ENCODE measurements around the gene LRG1. TPM values are rescaled to one million over a fixed set of nuclear protein-coding genes. Genes with fewer than 3 reads are reported as not detected.

The LRG1 gene
- total and polyA plus RNA-seq, 2 experiments from 2014 or later: 6.3 to 9.8 TPM

DNA sequence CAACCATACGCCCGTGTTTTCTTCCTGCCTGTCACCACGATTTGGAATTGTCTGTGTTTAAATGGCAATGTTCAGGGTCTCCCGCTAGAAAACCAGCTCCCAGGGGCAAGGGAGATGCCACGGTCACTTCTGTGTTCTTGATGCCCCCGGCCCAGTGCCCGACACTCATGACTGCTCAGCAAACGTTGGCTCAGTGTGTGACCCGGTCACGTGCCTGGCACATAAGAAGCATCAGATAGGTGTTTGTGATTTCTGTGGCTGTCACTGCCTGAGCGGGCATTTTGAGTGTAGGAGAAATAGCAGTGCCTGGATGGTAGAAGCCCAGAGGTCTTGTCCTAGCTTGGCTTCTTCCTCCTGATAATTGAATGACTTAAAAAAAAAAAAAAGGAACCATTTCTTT lies 52.3 kb downstream of the LRG1 start:
- Histone ChIP-seq H3K4me2 (no peak overlapping the region), H3K79me2 (no peaks in the 10 kb centered on the region), H3K9me3 (ENCODE audit: low read depth) (no peaks in the 10 kb centered on the region), H3K9me2 (replicated peaks; ENCODE audit: insufficient read depth) (no peaks in the 10 kb centered on the region), H3K4me1 (ENCODE audit: insufficient read depth) (no peaks in the 10 kb centered on the region), H2AFZ (no peak overlapping the region), H4K20me1 (ENCODE audit: insufficient read depth, poor library complexity, severe bottlenecking) (no peaks in the 10 kb centered on the region), H3K4me3 (no peak overlapping the region), H3K27me3 (no peaks in the 10 kb centered on the region), H3K36me3 (replicated peaks; ENCODE audit: insufficient read depth, low read depth) (no peaks in the 10 kb centered on the region), H3K27ac (no peak overlapping the region)
- WGBS (ENCODE audit: low lambda C conversion rate, missing lambda C conversion rate): 96% methylated on average over 11 of the region's 11 CpGs
- DNase-seq (ENCODE audit: low spot score): no peak
- TF ChIP-seq EZH2phosphoT487 (IDR thresholded peaks at IDR 0.05; ENCODE audit: low read depth, severe bottlenecking, unreplicated experiment) (no peak), EZH2 (IDR thresholded peaks at IDR 0.05; ENCODE audit: borderline replicate concordance) (no peak), CTCF (IDR thresholded peaks at IDR 0.05; ENCODE audit: poor library complexity) (no peak)

Other genes with a start within 250 kb of the LRG1 start
- not detected in 2 replicates for gene TMIGD2, start 237.6 kb downstream of the LRG1 start, total RNA-seq
- 0.55 TPM in 1 of 2 replicates, not detected in the other for gene TMIGD2, start 237.6 kb downstream of the LRG1 start, polyA plus RNA-seq
- gene FSD1, start 235.4 kb downstream of the LRG1 start, total RNA-seq: 1.2 and 6.3 TPM in 2 replicates
- 2.4 and 2.8 TPM in 2 replicates for gene FSD1, start 235.4 kb downstream of the LRG1 start, polyA plus RNA-seq
- 27.5 and 28.1 TPM in 2 replicates for gene STAP2, start 201.2 kb downstream of the LRG1 start, total RNA-seq
- gene STAP2, start 201.2 kb downstream of the LRG1 start, polyA plus RNA-seq: 34.4 and 45.2 TPM in 2 replicates
- gene MPND, start 196.5 kb downstream of the LRG1 start, total RNA-seq: 11.2 and 16.6 TPM in 2 replicates
- 17.0 and 21.9 TPM in 2 replicates for gene MPND, start 196.5 kb downstream of the LRG1 start, polyA plus RNA-seq
- gene SH3GL1, start 139.5 kb downstream of the LRG1 start, total RNA-seq: 71.8 and 81.7 TPM in 2 replicates
- 111 and 114 TPM in 2 replicates for gene SH3GL1, start 139.5 kb downstream of the LRG1 start, polyA plus RNA-seq
- 5.5 and 6.2 TPM in 2 replicates for gene CHAF1A, start 137.4 kb downstream of the LRG1 start, total RNA-seq
- gene CHAF1A, start 137.4 kb downstream of the LRG1 start, polyA plus RNA-seq: 6.5 and 11.1 TPM in 2 replicates
- gene UBXN6, start 82.2 kb downstream of the LRG1 start, total RNA-seq: 80.2 and 88.6 TPM in 2 replicates
- gene UBXN6, start 82.2 kb downstream of the LRG1 start, polyA plus RNA-seq: 36.8 and 44.7 TPM in 2 replicates
- 34.8 and 50.3 TPM in 2 replicates for gene HDGFL2, start 67.7 kb downstream of the LRG1 start, total RNA-seq
- 73.0 and 73.2 TPM in 2 replicates for gene HDGFL2, start 67.7 kb downstream of the LRG1 start, polyA plus RNA-seq
- 0.17 and 0.60 TPM in 2 replicates for gene PLIN4, start 21.6 kb downstream of the LRG1 start, total RNA-seq
- 0.27 and 0.55 TPM in 2 replicates for gene PLIN4, start 21.6 kb downstream of the LRG1 start, polyA plus RNA-seq
- 2.1 and 5.8 TPM in 2 replicates for gene PLIN5, start 4.8 kb downstream of the LRG1 start, total RNA-seq
- gene PLIN5, start 4.8 kb downstream of the LRG1 start, polyA plus RNA-seq: 6.1 and 6.4 TPM in 2 replicates
- 2.9 and 3.2 TPM in 2 replicates for gene SEMA6B, start 19.6 kb upstream of the LRG1 start, total RNA-seq
- gene SEMA6B, start 19.6 kb upstream of the LRG1 start, polyA plus RNA-seq: 0.50 and 1.4 TPM in 2 replicates
- 10.0 and 13.6 TPM in 2 replicates for gene TNFAIP8L1, start 99.5 kb upstream of the LRG1 start, total RNA-seq
- 8.7 and 14.3 TPM in 2 replicates for gene TNFAIP8L1, start 99.5 kb upstream of the LRG1 start, polyA plus RNA-seq
- 125 and 158 TPM in 2 replicates for gene MYDGF, start 130.3 kb upstream of the LRG1 start, total RNA-seq
- 365 and 405 TPM in 2 replicates for gene MYDGF, start 130.3 kb upstream of the LRG1 start, polyA plus RNA-seq
- gene DPP9, start 183.8 kb upstream of the LRG1 start, total RNA-seq: 17.6 and 27.6 TPM in 2 replicates
- 32.6 and 32.7 TPM in 2 replicates for gene DPP9, start 183.8 kb upstream of the LRG1 start, polyA plus RNA-seq

Data from hepatocyte (in vitro differentiated cells).